Activated gamma-delta T cell (primary cell): ENCODE data around the gene LAPTM5.
"Not testable (repeated sequence)": the region's sequence is repeated elsewhere in the genome, so short reads cannot be mapped to it uniquely, and the experiment has no call there.

ENCODE experiments used
- DNase-seq: peaks from one replicate; lab custom pipeline; 2025; lab: John Stamatoyannopoulos, UW
- total RNA-seq, 2 donors: gene quantifications; one replicate each; lab custom pipeline; 2026; lab: John Stamatoyannopoulos, UW

Gene LAPTM5, protein sequence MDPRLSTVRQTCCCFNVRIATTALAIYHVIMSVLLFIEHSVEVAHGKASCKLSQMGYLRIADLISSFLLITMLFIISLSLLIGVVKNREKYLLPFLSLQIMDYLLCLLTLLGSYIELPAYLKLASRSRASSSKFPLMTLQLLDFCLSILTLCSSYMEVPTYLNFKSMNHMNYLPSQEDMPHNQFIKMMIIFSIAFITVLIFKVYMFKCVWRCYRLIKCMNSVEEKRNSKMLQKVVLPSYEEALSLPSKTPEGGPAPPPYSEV
- 366 to 606 reads per million in 2 donors for total RNA-seq

DNA sequence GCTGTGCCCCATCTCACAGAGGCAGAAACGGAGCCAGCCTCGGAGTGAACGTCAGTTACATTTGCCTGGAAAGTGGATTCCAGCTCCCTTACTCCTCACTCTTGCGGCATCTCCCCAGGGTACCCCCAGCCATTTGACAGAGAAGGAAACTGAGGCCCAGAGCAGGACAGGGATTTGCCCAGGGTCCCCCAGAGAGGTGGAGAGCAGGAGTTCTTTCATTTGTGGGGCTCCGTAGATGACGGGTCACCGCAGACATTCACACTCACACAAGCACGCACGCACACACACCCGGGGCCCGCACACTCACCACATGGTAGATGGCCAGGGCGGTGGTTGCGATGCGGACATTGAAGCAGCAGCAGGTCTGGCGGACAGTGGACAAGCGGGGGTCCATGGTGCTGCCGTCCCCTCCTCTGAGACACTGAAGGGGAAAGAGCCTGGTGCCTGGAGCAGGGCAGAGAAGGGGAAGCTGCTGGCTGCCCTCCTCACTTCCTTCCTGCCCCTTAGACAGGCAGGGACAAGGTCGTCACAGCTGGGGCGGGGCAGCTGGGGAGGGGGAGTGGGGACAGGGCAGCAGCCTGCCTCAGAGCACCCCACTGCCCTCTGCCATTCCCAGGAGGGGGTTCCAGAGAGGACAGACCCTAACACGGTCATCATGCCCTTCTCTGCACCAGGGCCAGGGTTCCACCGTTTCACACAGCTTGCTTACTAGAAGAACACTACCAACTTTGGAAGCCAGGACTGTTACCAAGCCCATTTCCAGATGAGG, at the start of gene LAPTM5:
Gene LAPTM5 (minus strand): TSS at position 423 of the 769 bp plus-strand sequence. CDS start 29 bp downstream, at position 394.
- peak; percentile 54 for DNase-seq

DNA sequence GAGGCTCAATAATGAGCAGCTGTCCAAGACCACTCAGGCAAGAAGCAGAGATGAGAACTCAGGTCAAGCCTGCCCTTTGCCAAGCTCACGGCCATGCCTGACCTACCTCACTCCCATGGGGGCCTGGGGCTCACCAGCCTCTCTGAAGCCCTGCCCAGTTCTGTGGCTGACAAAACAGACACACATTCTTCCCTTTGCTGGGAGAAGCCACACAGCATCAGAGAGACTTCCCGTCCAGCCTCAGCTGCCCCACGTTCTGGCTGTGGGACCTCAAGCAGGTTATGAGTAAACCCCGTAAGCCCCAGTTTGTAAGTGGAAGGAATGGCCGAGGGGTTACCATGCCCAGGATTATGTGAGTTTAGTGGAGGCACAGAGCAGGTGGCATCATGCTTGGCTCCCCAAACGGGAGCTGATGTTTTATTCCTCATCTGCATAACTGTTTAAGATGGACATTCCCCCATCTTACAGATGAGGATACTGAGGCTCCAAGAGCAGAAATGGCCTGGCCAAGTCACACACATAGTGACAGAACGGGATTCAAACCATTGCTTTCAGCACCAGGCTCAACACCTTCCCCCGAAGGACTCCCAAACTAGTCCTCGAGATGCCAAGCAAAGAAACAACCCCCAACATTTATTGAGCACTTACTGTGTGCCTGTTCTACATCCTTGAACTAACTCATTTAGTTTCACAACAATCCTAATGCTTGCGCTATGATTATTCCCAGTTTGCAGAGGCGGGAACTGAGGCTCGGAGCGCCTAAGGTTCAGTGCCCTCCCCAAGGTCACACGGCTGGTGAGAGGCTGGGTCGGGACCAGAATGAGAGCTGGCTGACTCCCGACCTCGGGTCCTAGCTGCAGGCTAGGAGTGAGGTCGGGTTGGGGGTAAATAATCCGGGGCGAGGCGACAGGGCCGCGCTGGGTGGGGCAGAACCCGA, 49.1 kb upstream of the LAPTM5 start:
- DNase-seq: no peak

DNA sequence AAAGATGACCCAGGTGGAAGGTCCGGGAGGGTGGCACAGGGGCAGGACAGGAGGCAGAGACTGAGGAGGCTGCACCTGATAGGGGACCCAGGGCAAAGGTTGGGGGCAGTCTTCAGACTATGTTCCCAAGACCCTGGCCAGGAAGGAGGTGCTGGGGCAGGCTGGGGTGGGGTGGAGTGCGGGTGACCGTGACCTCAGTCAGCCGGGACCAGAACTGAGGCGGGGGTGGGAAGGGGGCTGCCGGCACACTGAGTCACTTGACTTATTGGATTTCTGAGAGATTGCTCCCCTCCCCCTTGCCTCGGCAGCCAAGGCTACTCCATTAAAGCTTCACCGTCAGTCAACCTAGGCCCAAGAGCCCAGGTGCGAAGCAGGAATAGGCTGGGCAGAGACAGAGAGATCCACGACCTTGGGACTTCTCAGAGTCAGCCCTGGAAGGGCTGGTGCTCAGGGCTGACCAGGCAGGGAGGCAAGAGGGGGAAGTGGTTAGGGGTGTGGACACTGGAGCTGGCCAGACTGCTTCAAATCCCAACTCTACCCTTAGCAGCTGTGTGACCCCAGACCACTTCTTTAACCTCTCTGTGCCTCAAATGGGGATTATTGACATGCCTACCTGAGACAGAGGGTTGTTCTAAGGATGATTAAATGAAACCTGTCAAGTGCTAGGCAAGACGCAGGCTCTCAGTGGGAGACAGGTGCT, 47.9 kb upstream of the LAPTM5 start:
- no peak for DNase-seq

DNA sequence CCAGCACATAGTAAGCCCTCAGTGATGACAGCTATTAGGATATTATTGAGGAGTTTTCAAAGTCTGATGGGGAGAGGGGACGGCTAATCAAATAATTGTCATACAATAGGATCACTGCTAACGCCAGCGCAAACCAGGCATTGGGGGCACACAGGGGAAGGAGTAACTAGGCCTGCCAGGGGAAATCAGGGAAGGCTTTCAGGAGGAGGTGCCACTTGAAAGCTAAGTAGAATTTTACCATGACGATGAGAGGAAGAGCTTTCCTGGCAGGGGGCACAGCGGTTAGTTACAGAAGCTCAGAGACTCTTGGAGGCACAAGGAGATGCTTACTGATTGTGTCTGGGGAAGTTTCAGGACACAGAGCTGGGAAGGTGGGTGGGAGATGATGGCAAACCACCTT, 47.2 kb upstream of the LAPTM5 start:
- no peak for DNase-seq

DNA sequence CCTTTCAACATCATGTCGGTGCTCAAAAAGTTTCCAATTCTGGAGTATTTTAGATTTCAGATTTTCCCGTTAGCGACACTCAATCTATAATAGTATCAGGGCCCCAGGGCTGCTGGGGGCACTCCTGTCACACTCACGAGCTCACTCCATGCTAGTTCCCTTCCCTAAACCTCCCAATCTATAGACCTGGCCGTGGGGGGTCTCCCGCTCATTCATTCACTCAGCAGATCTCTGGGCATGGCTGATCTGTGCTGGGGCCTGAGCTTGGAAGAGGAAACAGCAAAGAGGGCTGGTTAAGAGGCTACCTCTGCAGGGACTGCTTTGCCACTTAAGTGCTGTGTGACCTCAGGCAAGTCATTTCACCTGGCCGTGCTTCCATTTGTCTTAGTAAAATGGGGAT, 46.8 kb upstream of the LAPTM5 start:
- DNase-seq: no peak

DNA sequence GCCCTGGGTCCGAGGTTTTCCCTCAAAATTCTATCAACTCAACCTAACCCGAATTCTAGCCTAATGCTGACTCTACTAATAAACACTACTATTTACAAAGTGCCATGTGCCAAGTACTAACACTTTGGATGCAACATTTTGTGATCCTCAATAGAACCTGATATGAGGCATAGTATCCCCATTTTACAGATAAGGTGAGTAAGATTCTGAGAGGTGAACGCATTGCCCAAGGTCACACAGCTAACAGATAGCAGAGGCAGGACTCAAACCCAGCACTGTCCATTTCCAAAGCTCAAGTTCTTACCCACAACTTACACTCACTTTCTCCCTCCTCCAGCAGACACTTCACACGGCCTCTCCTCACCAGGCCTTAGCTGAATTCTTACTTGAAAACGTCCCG, 46.0 kb upstream of the LAPTM5 start:
- DNase-seq: no peak

DNA sequence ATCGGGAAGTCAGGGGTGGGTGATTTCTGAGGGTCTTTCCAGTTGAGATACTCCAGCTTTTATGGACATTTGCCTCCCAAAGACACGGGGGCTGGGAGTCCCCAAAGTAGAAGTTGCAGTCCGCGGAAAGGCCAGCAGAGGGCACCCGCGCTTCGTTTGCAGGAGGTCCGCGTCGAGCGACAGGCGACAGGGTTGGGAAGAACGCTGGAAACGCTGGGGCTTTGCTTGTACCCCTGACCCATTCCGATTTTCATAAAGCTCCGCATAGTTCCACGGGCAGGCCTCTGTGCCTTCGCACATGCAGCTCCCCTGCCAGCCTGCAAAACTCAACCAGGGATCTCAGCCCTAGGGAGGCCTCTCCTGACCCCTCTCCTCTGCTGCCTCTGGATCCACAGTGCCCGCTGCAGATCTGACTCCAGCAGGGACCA, 44.2 kb upstream of the LAPTM5 start:
- peak; percentile 27 for DNase-seq

DNA sequence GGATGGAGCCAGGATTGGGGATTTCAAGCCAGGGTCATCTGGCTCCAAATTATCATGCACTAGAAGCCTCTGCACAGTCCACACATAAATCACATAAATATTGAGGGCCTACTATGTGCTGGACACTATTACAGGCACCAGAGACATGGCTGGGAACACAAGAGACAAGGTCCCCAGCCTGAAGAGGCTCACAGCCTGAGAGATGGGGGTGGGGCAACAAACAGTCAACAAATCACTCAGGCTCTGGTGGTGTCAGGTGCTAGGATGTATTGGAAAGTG, 41.6 kb upstream of the LAPTM5 start:
- DNase-seq: no peak

DNA sequence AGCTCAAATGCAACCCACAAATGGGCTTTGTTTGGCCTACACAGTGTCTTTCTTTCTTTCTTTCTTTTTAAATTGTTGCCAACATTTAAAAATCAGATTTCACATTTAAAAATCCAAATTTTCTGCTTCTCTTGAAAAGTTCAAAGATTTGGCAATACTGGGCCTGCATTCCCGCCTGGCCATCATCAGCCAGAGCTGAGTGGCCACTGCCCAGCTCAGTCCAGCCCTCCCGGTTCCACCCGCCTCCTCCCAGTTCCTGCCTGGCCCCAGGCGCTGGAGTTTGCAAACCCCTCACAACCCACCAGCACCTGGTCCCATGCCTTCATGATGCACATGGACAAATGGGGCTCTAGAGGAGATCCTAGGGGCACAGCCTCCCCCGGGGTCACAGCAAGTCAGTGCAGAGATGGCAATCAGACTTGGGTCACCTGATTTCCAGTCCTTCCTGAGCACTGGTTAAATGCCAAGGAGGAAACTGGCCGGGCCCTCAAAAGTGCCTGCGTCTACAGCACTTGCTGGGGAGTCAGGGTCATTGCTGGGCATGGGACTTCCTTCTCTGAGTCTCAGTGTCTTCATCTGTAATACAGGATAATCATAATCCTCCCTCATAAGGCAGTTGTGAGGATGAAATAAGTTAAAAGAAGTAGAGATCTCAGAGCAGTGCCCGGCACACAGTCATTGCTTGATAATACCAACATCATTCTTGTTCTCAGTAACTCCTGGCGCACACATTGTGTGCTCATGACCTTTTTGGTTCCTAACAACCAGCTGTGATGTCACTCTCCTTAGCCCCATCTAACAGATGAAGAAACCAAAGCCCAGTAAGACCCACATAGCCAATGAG, 41.0 kb upstream of the LAPTM5 start:
- no peak for DNase-seq

DNA sequence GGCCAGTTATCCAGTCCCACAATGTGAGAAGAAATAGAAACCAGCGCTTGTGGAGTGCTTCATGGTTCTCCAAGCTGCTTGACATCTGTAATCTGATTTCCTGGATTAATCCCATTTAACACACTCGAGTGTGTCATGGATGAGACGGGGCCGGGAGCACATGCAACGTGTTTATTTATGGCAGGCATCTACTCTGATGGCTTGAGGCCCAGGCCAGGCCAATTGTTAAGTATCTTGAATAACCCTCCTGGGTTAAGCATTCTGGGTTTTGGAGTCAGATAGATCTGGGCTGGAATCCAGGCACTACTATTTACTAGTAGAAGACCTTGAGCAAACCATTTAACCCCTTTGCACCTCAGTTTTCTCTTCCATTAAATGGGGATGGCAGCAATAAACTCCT, 37.5 kb upstream of the LAPTM5 start:
- no peak for DNase-seq

DNA sequence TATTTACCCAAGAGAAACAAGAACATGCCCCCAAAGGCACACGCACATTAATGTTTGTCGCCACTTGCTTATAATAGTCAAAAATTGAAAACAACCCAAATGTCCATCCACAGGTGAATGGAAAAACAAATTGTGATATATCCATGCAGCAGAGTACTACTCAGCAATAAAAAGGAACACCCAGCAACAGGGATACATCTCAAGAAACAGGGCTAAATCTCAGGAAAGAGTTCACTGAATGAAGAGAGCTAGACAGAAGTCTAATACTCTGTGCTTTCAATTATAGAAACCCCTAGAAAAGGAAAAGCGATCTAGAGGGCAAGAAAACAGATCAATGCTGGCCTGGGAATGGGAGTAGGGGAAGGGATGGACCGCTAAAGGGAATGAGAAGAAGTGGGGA, 36.7 kb upstream of the LAPTM5 start:
- no peak for DNase-seq

DNA sequence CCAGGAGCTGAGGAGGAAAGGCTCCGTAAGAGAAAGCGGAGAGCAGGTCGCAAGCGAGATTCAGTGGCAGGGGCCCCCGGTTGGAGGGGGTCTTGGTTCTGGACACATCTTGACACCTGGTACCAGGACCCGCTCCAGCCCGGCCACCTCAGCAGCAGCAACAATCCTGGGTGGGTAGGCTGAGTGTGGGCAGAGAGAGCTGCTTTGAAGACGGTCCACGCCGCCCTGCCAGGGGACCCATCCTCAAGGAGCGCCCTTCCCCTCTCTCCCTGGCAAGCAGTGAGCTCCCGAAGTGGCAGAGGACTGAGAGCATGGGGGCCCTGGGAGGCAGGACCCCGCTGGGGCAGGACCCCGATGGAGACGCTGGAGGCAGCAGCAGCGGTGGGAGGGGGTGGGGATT, 35.6 kb upstream of the LAPTM5 start:
- no peak for DNase-seq

DNA sequence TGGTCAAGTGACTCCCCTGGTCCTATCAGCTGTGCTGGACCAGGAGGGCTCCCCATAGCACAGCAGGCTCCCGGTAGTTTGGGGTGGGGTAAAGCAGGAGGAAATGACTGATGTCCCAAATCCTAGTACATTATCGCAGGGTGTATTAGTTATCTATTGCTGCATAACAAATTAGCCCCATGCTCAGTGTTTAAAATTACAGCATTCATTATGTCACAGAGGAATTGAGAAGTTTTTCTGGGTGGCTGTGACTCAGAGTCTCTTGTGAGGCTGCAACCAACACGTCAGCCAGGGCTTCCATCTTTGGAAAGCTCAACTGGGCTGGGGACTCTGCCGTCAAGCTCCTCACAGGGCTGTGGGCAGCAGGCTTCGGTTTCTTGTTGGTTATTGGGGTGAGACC, 34.3 kb upstream of the LAPTM5 start:
- no peak for DNase-seq

DNA sequence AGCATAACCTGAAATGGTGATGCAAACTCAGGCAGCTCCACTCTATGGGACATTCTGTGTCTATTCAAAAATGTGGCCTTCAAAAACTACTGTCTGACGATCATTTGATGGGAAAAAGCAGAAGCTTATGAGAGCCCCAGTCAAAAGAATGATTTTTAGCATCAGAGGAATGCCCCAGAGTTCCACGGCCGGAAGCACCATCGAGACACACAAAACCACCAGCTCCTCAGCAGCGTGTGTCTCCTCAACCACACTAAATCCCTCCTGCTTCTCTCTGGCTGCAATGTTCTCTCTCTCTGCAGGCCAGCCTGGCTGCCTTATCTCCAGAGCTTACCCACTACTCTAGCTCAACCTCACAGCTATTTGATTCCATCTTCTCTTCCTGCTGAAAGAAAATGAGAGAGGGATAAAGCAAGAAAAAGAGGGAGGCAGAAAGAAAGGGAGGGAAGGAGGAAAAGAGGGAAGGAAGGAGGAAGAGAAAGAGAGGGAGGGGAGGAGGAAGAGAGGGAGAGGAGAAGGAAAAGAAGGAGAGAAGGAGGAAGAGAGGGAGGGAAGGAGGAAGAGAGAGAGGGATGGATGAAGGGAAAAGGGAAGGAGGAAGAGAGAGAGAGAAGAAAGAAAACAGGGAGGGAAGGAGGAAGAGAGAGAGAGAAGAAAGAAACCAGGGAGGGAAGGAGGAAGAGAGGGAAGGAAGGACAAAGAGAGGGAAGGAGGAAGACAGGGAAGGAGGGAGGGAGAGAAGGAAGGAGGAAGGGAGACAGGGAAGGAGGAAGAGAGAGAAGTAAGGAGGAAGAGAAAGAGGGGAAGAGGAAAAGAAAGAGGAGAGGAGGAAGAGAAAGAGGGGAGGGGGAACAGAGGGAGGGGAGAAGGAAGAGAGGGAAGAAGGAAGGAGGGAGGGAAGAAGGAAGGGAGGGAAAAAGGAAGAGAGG, 33.5 kb upstream of the LAPTM5 start:
- DNase-seq: no peak

DNA sequence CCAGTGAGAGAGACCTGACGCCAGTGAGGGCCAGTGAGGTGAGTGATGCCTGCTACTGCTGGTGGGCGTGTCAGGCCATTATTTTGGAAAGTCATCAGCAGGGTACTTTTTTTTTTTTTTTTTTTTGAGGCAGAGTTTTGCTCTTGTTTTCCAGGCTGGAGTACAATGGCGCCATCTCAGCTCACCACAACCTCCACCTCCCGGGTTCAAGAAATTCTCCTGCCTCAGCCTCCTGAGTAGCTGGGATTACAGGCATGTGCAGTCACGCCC, 32.6 kb upstream of the LAPTM5 start:
- not testable (repeated sequence) for DNase-seq

DNA sequence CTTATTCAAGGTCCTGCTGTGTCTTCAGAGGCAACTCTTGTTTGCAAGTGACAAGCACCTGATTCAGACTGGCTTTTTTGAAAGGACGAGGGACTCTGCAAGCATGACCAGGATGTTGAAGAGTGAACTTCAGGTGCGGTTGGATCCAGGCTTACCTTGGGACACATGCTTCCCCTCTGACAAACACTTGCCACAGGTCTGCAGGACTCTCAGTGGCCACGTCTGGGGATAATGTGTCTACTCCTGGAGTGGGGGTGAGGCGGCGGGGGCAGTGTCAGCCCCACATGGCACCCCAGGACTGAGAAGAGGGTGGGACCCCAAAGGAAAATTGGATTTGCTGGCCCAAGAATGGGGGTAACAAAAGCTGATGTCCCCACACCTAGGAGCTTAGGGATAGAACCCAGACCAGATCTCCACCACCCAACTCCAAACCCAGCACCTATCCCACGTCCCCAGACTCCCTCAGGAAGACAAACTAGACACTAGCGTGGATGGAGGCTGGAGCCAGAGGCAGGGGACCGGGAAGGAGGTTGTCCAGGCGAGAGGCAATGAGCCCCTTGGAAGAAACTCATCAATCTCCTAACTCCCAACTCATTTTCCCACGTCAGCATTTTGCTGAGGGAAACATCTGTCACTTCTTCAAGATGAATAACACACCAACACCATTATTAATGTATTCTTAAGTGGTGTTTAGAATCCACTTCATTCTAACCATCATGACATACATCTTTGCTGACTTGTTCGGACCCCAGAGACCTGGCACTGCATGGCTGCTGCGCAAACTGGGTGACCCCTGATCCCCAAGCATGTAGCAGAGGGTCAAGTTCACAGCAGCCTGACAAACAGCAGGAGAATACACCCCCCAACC, 32.0 kb upstream of the LAPTM5 start:
- DNase-seq: no peak

DNA sequence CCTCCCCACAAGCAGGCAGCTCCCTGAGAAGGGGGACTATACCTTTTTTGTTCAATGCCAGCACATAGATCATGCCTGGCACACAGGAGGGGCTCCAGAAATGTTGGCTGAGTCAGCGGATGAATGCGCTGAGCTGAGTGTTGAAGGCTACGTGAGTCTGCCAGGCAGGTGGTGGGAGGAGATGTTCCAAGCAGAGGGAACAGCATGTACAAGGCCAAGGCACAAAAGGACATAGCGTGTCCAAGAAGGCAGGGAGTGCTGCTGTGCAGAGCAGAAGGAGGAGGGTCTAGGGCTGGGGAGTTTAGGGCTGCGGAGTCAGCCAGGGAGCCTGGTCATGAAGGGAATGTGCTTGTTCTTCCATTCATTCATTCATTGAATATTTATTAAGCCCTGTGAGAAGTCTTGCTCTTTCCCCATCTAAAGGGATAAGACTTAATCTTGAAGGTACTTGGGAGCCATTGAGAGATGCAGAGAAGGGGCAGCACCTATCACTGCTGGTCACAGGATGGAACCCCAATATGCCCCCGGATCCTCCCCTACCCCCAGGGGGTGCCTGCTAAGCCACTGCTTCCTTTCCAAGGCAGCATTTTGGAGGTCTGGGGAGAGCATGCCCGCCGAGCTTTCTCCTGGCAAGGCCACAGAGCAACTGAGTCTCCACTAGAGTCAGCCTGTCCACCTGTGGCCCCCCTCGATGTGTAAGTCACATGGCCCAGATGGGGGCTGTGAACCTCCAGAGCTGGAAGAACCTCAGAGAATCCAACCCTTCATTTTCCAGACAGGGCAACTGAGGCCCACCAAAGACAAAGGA, 31.2 kb upstream of the LAPTM5 start:
- no peak for DNase-seq

DNA sequence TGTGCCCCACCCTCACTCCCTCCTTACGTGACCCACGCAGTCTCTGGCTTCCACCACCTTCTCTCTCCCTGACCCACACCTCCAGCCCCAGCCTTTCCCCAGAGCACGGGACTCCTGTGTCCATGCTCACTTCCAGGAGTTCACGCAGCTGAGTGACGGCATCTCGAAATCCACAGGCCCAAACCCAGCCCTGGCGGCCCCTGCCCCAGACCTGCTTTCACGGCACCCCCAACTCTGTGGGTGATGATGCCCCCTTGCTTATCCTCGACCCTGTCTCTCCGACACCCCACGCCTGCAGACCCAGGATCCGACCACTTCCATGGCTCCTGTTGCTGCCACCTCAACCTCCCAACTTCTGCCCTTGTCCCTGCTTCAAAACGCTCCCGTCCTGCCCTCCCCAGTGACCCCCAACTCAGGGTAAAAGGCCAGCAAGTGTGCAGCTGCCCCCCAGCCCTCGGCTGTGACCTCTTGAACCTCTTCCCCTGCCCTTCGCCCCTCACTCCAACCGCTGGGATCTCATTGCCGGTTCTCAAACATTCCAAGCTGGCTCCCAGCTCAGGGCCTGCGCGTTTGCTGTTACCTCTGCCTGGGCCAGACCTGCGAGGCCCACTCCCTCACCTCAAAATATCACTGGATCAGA, 30.4 kb upstream of the LAPTM5 start:
- DNase-seq: no peak
